A549 (cell line): ENCODE data around the gene ANXA2.

ENCODE experiments used
- KDM1A ChIP-seq: fragments of 200-600 bp; sonication (generic); IDR thresholded peaks from 2 replicates; pipeline ENCODE4 v1.6.1; 2016; ENCODE audit warnings: low read depth, mild to moderate bottlenecking
- TF ChIP-seq, protein P1 (sequence below): fragments of 450-650 bp; IDR thresholded peaks from 2 replicates; pipeline ENCODE4 v1.6.1; 2014; ENCODE audit warnings: antibody characterized with exemption
- TF ChIP-seq, protein P2 (sequence below): fragments of >200 bp; sonication (Bioruptor Twin); formaldehyde crosslinking; IDR thresholded peaks from 3 replicates; pipeline ENCODE4 v1.5.1; 2016

DNA sequence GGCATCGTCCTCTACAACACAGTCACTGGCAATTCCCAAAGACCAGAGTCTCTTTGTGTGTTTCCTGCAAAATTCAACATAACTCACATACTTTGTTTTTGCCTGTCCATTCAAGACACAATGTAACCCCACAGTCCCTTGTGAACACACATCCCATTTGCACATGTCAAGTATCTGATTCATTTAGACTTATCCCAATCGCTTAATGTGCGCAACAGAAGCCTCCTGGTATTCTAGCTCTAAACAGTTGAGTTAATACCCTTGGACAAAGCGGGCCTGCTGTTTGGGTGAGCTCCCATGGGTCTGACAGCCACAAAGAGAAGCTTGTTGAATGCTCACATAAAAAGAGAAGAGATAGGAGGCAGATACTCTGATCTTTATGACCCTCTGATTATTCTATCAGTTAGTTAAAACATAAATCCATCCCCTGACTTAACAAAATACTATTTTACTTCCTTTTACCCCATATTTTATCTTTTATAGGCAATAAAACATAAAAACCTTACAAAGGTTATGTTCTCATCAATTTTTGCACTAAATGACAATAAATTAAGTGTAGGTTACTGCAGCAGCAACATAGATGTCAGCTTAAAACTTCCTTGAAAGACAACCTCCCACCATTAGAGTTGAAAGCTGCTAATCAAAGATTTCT, 79.4 kb downstream of the ANXA2 start:
- TF ChIP-seq, protein P1, sequence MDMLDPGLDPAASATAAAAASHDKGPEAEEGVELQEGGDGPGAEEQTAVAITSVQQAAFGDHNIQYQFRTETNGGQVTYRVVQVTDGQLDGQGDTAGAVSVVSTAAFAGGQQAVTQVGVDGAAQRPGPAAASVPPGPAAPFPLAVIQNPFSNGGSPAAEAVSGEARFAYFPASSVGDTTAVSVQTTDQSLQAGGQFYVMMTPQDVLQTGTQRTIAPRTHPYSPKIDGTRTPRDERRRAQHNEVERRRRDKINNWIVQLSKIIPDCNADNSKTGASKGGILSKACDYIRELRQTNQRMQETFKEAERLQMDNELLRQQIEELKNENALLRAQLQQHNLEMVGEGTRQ, result no peak
- TF ChIP-seq KDM1A, result no peak
- TF ChIP-seq, protein P2, sequence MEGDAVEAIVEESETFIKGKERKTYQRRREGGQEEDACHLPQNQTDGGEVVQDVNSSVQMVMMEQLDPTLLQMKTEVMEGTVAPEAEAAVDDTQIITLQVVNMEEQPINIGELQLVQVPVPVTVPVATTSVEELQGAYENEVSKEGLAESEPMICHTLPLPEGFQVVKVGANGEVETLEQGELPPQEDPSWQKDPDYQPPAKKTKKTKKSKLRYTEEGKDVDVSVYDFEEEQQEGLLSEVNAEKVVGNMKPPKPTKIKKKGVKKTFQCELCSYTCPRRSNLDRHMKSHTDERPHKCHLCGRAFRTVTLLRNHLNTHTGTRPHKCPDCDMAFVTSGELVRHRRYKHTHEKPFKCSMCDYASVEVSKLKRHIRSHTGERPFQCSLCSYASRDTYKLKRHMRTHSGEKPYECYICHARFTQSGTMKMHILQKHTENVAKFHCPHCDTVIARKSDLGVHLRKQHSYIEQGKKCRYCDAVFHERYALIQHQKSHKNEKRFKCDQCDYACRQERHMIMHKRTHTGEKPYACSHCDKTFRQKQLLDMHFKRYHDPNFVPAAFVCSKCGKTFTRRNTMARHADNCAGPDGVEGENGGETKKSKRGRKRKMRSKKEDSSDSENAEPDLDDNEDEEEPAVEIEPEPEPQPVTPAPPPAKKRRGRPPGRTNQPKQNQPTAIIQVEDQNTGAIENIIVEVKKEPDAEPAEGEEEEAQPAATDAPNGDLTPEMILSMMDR, result no peak
